GM12878 (cell line): ENCODE results near the gene CPLANE2. TPM values are rescaled to one million over a fixed set of nuclear protein-coding genes. Genes with fewer than 3 reads are reported as not detected.

Experiments used
- ATAC-seq: fragments of 200-7000 bp; cut with Tn5 transposase; 3 replicates; pipeline ENCODE4 v1.9.1; 2020; ENCODE audit warnings: mild to moderate bottlenecking, moderate library complexity
- BruUV-seq: library from RNA; stranded (reverse); fragments of 400-500 nt; replicated peaks from 2 replicates; lab custom pipeline; 2021; lab: Mats Ljungman, UMichigan
- CTCF ChIA-PET: fragments of 300-600 bp; sonication (Branson Sonifier 250); formaldehyde crosslinking; extraction: SDS; loops from one replicate; lab custom pipeline; 2021; ENCODE audit warnings: inconsistent platforms; lab: Yijun Ruan, JAX
- POLR2A ChIA-PET: fragments of 350-600 bp; formaldehyde crosslinking; extraction: SDS; loops from one replicate; lab custom pipeline; 2021; ENCODE audit warnings: inconsistent platforms; lab: Charles Lee
- RAD21 ChIA-PET: fragments of 300-600 bp; sonication (Branson Sonifier 250); formaldehyde crosslinking; loops from one replicate; lab custom pipeline; 2023; ENCODE audit warnings: antibody characterized with exemption; ENCODE audit not compliant: unreplicated experiment; lab: Charles Lee
- SMC1A ChIA-PET: fragments of 300-600 bp; sonication (Branson Sonifier 250); formaldehyde crosslinking; loops from one replicate; lab custom pipeline; 2023; ENCODE audit not compliant: unreplicated experiment, uncharacterized antibody; lab: Charles Lee
- DNase-seq: peaks from one replicate; pipeline ENCODE4 v3.0.0-alpha.2; 2011; ENCODE audit warnings: low read depth, low spot score
- FAIRE-seq: peaks from 3 replicates; lab custom pipeline; 2011; peaks lifted over from hg19 to GRCh38; lab: Jason Lieb, UNC
- H2AFZ ChIP-seq: 2 replicates; pipeline ENCODE4 v1.6.0; 2011; ENCODE audit warnings: low read depth, low read length, control low read depth; ENCODE audit not compliant: control insufficient read depth
- H3K27ac ChIP-seq: 2 replicates; pipeline ENCODE4 v1.5.1; 2011; ENCODE audit warnings: control low read depth; ENCODE audit not compliant: control insufficient read depth, insufficient read depth
- H3K27me3 ChIP-seq, 2 experiments: replicated peaks in 1 of 2; 2 replicates each; pipeline versions ENCODE4 v1.6.0 to v1.6.1; 2011; ENCODE audit warnings: low read length in 1 of 2; ENCODE audit not compliant: control insufficient read depth in 2 of 2, insufficient read depth in 2 of 2
- H3K36me3 ChIP-seq, 2 experiments: 2 replicates each; pipeline ENCODE4 v1.5.1; 2011; ENCODE audit warnings: low read length in 1 of 2; ENCODE audit not compliant: control insufficient read depth in 2 of 2, insufficient read depth in 2 of 2
- H3K4me1 ChIP-seq: 2 replicates; pipeline ENCODE4 v1.6.1; 2011; ENCODE audit warnings: mild to moderate bottlenecking, low read length, moderate library complexity, mixed read lengths; ENCODE audit not compliant: control insufficient read depth, insufficient read depth
- H3K4me2 ChIP-seq: 2 replicates; pipeline ENCODE4 v1.6.0; 2011; ENCODE audit warnings: control low read depth; ENCODE audit not compliant: control insufficient read depth, insufficient read depth
- H3K4me3 ChIP-seq: fragments of 200-600 bp; sonication (generic); 2 replicates; pipeline ENCODE4 v1.5.1; 2016
- H3K79me2 ChIP-seq: 2 replicates; pipeline ENCODE4 v1.6.0; 2011; ENCODE audit warnings: low read length; ENCODE audit not compliant: control insufficient read depth, insufficient read depth
- H3K9ac ChIP-seq: 2 replicates; pipeline ENCODE4 v1.8.0; 2011; ENCODE audit warnings: low read length, control low read depth, mixed read lengths; ENCODE audit not compliant: control insufficient read depth, insufficient read depth
- H3K9me3 ChIP-seq: replicated peaks from 3 replicates; pipeline ENCODE4 v1.5.1; 2011; ENCODE audit warnings: mild to moderate bottlenecking, low read length; ENCODE audit not compliant: control insufficient read depth, insufficient read depth
- H4K20me1 ChIP-seq: 2 replicates; pipeline ENCODE4 v1.6.0; 2011; ENCODE audit not compliant: control insufficient read depth, insufficient read depth
- BACH1 ChIP-seq: fragments of 450-650 bp; IDR thresholded peaks from 2 replicates; pipeline ENCODE4 v1.6.1; 2017; ENCODE audit warnings: mild to moderate bottlenecking, borderline replicate concordance
- CHD1 ChIP-seq: IDR thresholded peaks from 2 replicates; pipeline ENCODE4 v1.6.1; 2012; ENCODE audit warnings: low read depth, low read length, improper control_type of control experiment
- E2F8 ChIP-seq: fragments of 450-650 bp; IDR thresholded peaks from 2 replicates; pipeline ENCODE4 v1.6.1; 2018; ENCODE audit warnings: mild to moderate bottlenecking, low read depth, moderate library complexity; ENCODE audit not compliant: partially characterized antibody
- EGR1 ChIP-seq, 2 experiments: IDR thresholded peaks; 1 replicate in 1 of 2; 2 replicates in 1 of 2; pipeline ENCODE4 v1.6.1; 2011 to 2012; ENCODE audit warnings: low read depth in 2 of 2, low read length in 2 of 2, borderline replicate concordance in 1 of 2, mild to moderate bottlenecking in 1 of 2, moderate library complexity in 1 of 2
- JUND ChIP-seq: IDR thresholded peaks from 2 replicates; pipeline ENCODE4 v1.6.1; 2012; ENCODE audit warnings: low read depth, mild to moderate bottlenecking, low read length, improper control_type of control experiment, moderate library complexity
- LARP7 ChIP-seq: fragments of 450-650 bp; IDR thresholded peaks from 2 replicates; pipeline ENCODE4 v1.6.1; 2017; ENCODE audit warnings: mild to moderate bottlenecking
- MTA2 ChIP-seq: fragments of 450-650 bp; IDR thresholded peaks from 2 replicates; pipeline ENCODE4 v1.6.1; 2016; ENCODE audit warnings: low read depth, mild to moderate bottlenecking, moderate library complexity
- POU2F2 ChIP-seq: IDR thresholded peaks from 3 replicates; pipeline ENCODE4 v1.6.1; 2011; ENCODE audit warnings: low read depth, mild to moderate bottlenecking, low read length, borderline replicate concordance
- REST ChIP-seq: IDR thresholded peaks from 2 replicates; pipeline ENCODE4 v1.6.1; 2012; ENCODE audit warnings: mild to moderate bottlenecking, low read depth, low read length
- ZNF622 ChIP-seq: fragments of 450-650 bp; IDR thresholded peaks from 2 replicates; pipeline ENCODE4 v1.6.1; 2017; ENCODE audit warnings: mild to moderate bottlenecking, inconsistent platforms
- ZSCAN29 ChIP-seq: fragments of 450-650 bp; IDR thresholded peaks from 2 replicates; pipeline ENCODE4 v1.6.1; 2017; ENCODE audit warnings: mild to moderate bottlenecking, moderate library complexity
- WGBS: methylation state at CpG from one replicate; pipeline ENCODE4 v1.1.6; 2016; ENCODE audit warnings: low lambda C conversion rate; ENCODE audit not compliant: insufficient replicate concordance, insufficient coverage; ENCODE audit errors: missing lambda C conversion rate; 5-methylcytosine and 5-hydroxymethylcytosine counted together
- in situ Hi-C: fragments of 300-500 bp; cut with MboI; formaldehyde crosslinking; loops from 9 replicates; pipeline ENCODE4 v1.14.3; 2018; ENCODE audit warnings: mixed read lengths
- intact Hi-C: fragments of 100-400 bp; cut with micrococcal nuclease; formaldehyde crosslinking; loops from one replicate; pipeline ENCODE4 v1.14.2; 2022; ENCODE audit not compliant: unreplicated experiment
- polyA plus RNA-seq, 11 experiments: library from polyadenylated mRNA; depleted of rRNA in 4 of 11; unstranded in 6 of 11; stranded (reverse) in 5 of 11; fragments of >200 nt; fragmentation: Nextera tagmentation in 4 of 11; fragmentation: Illumina TruSeq in 1 of 11; extraction: Ambion mirVana in 4 of 11; extraction: Trizol in 1 of 11; gene quantifications; 1 replicate in 1 of 11; 2 replicates in 10 of 11; pipeline versions ENCODE4 v1.2.1 to v1.2.3, GENCODE V29; 2011 to 2016; ENCODE audit warnings: inconsistent platforms in 2 of 11, missing spikeins in 2 of 11, low read depth in 1 of 11
- total RNA-seq, 4 experiments: library from RNA; depleted of rRNA in 3 of 4; stranded (reverse); fragments of >200 nt in 3 of 4; fragmentation: Illumina TruSeq in 1 of 4; extraction: Trizol in 1 of 4; gene quantifications; 2 replicates each; pipeline versions ENCODE4 v1.2.1 to v1.2.3, GENCODE V29; 2013 to 2021

The CPLANE2 gene
- total and polyA plus RNA-seq, 10 of the 15 experiments (the other 5 are each of a cell fraction or from before 2014, with no cell fraction given), result 0.09 to 4.5 (median 2.3) TPM; not detected in 1

GRCh38 chr1:16251381-16251780 is 14.4 kb upstream of the CPLANE2 start (continued):
- TF ChIP-seq REST (no peak), JUND (no peak), ZNF622 (no peak)

- WGBS, result 95% methylated on average over 15 of the region's 15 CpGs
- ATAC-seq (no peak), FAIRE-seq (no peak), DNase-seq (no peak)
- intact Hi-C loops (no loop called here), in situ Hi-C loops (no loop called here)
- H3K4me1 ChIP-seq, result peaks cover 22% of the 10 kb centered on the region
- H3K36me3 ChIP-seq, result peaks cover 14 to 22% of the 10 kb centered on the region in 2 experiments; a peak in 3 of 4 replicates
- no peaks in the 10 kb centered on the region for H3K9me3 ChIP-seq
- no peak overlapping the region for H3K27ac ChIP-seq
- no peak overlapping the region for H3K4me2 ChIP-seq
- no peaks in the 10 kb centered on the region for H3K79me2 ChIP-seq
- no peak overlapping the region for H2AFZ ChIP-seq
- POLR2A ChIA-PET, result no interaction called here
- CTCF ChIA-PET, result interaction anchor here (3.4 kb wide), 1 partner anchor 113 kb away, joined by 27 read pairs; no protein-coding TSS in a partner anchor
- RAD21 ChIA-PET, result interaction anchor here (1.3 kb wide), 1 partner anchor 102 kb away, joined by 3 read pairs; the partner anchor contains the start of gene FBXO42
- H4K20me1 ChIP-seq, result no peaks in the 10 kb centered on the region
- H3K9ac ChIP-seq, result no peak overlapping the region
- no peaks in the 10 kb centered on the region for H3K27me3 ChIP-seq
- SMC1A ChIA-PET, result no interaction called here
- BruUV-seq, result no TSS peak
- no peak overlapping the region for H3K4me3 ChIP-seq
- TF ChIP-seq REST (no peak), MTA2 (no peak), EGR1 (IDR thresholded peaks at IDR 0.05; ENCODE audit: borderline replicate concordance in 1 of 2, low read depth in 2 of 2, low read length in 2 of 2) (no peak), CHD1 (no peak), E2F8 (no peak), LARP7 (no peak), BACH1 (no peak), ZSCAN29 (no peak), POU2F2 (no peak)
These were observed 13.7 kb upstream of the CPLANE2 start for GRCh38 chr1:16250524-16251251.
